Fibroblast of lung (primary cell): ENCODE data around the gene BCL7A. TPM values are rescaled to one million over a fixed set of nuclear protein-coding genes. Genes with fewer than 3 reads are reported as not detected.

Experiments
- DNase-seq, 2 donors: peaks; one replicate each; pipeline versions ENCODE4 v3.0.0 to v3.0.0-alpha.2; 2010; ENCODE audit warnings: low read depth in 2 of 2
- H2AFZ ChIP-seq: 2 replicates; pipeline ENCODE4 v1.5.1; 2012; ENCODE audit warnings: low read length, control low read depth, inconsistent platforms
- H3K27ac ChIP-seq: 2 replicates; pipeline ENCODE4 v1.5.1; 2011; ENCODE audit warnings: low read length, control low read depth; ENCODE audit not compliant: insufficient read depth
- H3K27me3 ChIP-seq: 2 replicates; pipeline ENCODE4 v1.5.1; 2011; ENCODE audit warnings: mild to moderate bottlenecking, low read length; ENCODE audit not compliant: control insufficient read depth, insufficient read depth
- H3K36me3 ChIP-seq: 2 replicates; pipeline ENCODE4 v1.5.1; 2011; ENCODE audit warnings: low read length; ENCODE audit not compliant: control insufficient read depth, insufficient read depth
- H3K4me1 ChIP-seq: 2 replicates; pipeline ENCODE4 v1.5.1; 2011; ENCODE audit warnings: low read length; ENCODE audit not compliant: control insufficient read depth, insufficient read depth; ENCODE audit errors: extremely low read depth
- H3K4me2 ChIP-seq: 2 replicates; pipeline ENCODE4 v1.5.1; 2011; ENCODE audit warnings: low read length, control low read depth; ENCODE audit not compliant: insufficient read depth; ENCODE audit errors: extremely low read depth
- H3K4me3 ChIP-seq, 4 experiments: fragments of 200-600 bp in 1 of 4; sonication (generic) in 1 of 4; replicated peaks in 1 of 4; 2 replicates each; pipeline ENCODE4 v1.5.1; 2011 to 2016; ENCODE audit warnings: low read length in 4 of 4, low read depth in 3 of 4, mild to moderate bottlenecking in 3 of 4, control low read depth in 2 of 4, inconsistent platforms in 1 of 4, mixed read lengths in 1 of 4; ENCODE audit not compliant: insufficient read depth in 1 of 4; ENCODE audit errors: control extremely low read depth in 1 of 4
- H3K79me2 ChIP-seq: 2 replicates; pipeline ENCODE4 v1.5.1; 2012; ENCODE audit warnings: mild to moderate bottlenecking, low read length, inconsistent platforms; ENCODE audit not compliant: control insufficient read depth, insufficient read depth
- H3K9ac ChIP-seq: 2 replicates; pipeline ENCODE4 v1.5.1; 2011; ENCODE audit warnings: mild to moderate bottlenecking, low read length, control low read depth; ENCODE audit not compliant: insufficient read depth
- H3K9me3 ChIP-seq: 2 replicates; pipeline ENCODE4 v1.5.1; 2012; ENCODE audit warnings: low read depth, low read length; ENCODE audit not compliant: control insufficient read depth, insufficient read depth
- H4K20me1 ChIP-seq: 2 replicates; pipeline ENCODE4 v1.5.1; 2011; ENCODE audit warnings: low read length; ENCODE audit not compliant: control insufficient read depth, insufficient read depth; ENCODE audit errors: extremely low read depth
- CTCF ChIP-seq, 2 donors: IDR thresholded peaks in 1 of 2; conservative IDR thresholded peaks in 1 of 2; 1 replicate in 1 of 2; 2 replicates in 1 of 2; pipeline ENCODE4 v1.5.1; 2011 to 2012; ENCODE audit warnings: low read length in 2 of 2, control low read depth in 1 of 2, inconsistent platforms in 1 of 2, low read depth in 1 of 2, mild to moderate bottlenecking in 1 of 2
- EZH2 ChIP-seq: IDR thresholded peaks from 2 replicates; pipeline ENCODE4 v1.5.1; 2012; ENCODE audit warnings: low read length, control low read depth, mild to moderate bottlenecking; ENCODE audit errors: missing control alignments
- polyA plus RNA-seq, 2 donors: library from polyadenylated mRNA; depleted of rRNA in 1 of 2; stranded (reverse) in 1 of 2; unstranded in 1 of 2; fragments of >200 nt; gene quantifications; 2 replicates each; pipeline ENCODE4 v1.2.1, GENCODE V29; 2011 to 2012; ENCODE audit warnings: missing spikeins in 1 of 2
- total RNA-seq: library from RNA; depleted of rRNA; stranded (reverse); fragments of >200 nt; gene quantifications from 2 replicates; pipeline ENCODE4 v1.2.1, GENCODE V29; 2014

The BCL7A gene
- total and polyA plus RNA-seq, 2 donors (not counting 1 experiment from before 2014, with no cell fraction given): 3.8 to 7.4 TPM

- peaks cover 7% of the 10 kb centered on the region for H3K36me3 ChIP-seq
- no peaks in the 10 kb centered on the region for H4K20me1 ChIP-seq
- TF ChIP-seq EZH2 (no peak), CTCF (conservative IDR thresholded peaks at IDR 0.05 in 1 of 2, IDR thresholded peaks at IDR 0.05 in 1 of 2; ENCODE audit: low read depth in 1 of 2, low read length in 2 of 2) (no peak)
- peaks cover 24% of the 10 kb centered on the region for H3K4me1 ChIP-seq
- no peak overlapping the region for H2AFZ ChIP-seq
- H3K4me2 ChIP-seq: no peak overlapping the region
- H3K4me3 ChIP-seq: no peak overlapping the region
- DNase-seq: no peak
- H3K79me2 ChIP-seq: peaks cover 53% of the 10 kb centered on the region
- H3K9ac ChIP-seq: no peak overlapping the region
- H3K9me3 ChIP-seq: no peaks in the 10 kb centered on the region
- H3K27me3 ChIP-seq: no peaks in the 10 kb centered on the region
- H3K27ac ChIP-seq: no peak overlapping the region
These were observed 63.2 kb downstream of the BCL7A start for GRCh38 chr12:122084857-122085405.

GRCh38 chr12:122085591-122085990, 63.9 kb downstream of the BCL7A start:
- Histone ChIP-seq H3K4me1 (peaks cover 26% of the 10 kb centered on the region), H3K4me3 (no peak overlapping the region), H2AFZ (no peak overlapping the region), H3K9me3 (no peaks in the 10 kb centered on the region), H3K79me2 (peaks cover 53% of the 10 kb centered on the region), H3K27ac (no peak overlapping the region), H3K9ac (no peak overlapping the region), H3K27me3 (no peaks in the 10 kb centered on the region), H3K36me3 (peaks cover 7% of the 10 kb centered on the region), H3K4me2 (no peak overlapping the region), H4K20me1 (no peaks in the 10 kb centered on the region)
- no peak for DNase-seq
- TF ChIP-seq EZH2 (no peak), CTCF (conservative IDR thresholded peaks at IDR 0.05 in 1 of 2, IDR thresholded peaks at IDR 0.05 in 1 of 2; ENCODE audit: low read depth in 1 of 2, low read length in 2 of 2) (no peak)

DNA sequence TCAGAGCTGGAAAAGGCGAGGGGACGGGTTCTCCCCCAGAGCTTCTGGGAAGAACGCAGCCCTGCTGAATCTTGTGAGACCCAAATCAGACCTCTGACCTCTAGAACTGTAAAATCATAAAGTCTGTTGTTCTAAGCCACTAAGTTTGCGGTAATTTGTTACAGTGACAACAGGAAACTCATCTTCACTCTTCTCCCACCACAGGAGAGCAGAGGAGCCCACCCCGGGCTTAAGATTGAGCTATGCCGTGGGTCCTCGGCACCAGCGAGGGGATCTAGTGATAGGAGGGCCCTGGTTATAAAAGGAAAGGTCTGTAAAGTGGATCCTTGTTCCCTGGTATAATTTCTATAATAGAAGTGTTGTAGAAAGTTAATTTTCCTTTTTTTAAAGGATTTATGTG, 64.4 kb downstream of the BCL7A start:
- H3K4me1 ChIP-seq: peaks cover 27% of the 10 kb centered on the region
- no peaks in the 10 kb centered on the region for H3K9me3 ChIP-seq
- H3K4me3 ChIP-seq: no peak overlapping the region
- TF ChIP-seq EZH2: no peak
- TF ChIP-seq CTCF (conservative IDR thresholded peaks at IDR 0.05 in 1 of 2, IDR thresholded peaks at IDR 0.05 in 1 of 2; ENCODE audit: low read depth in 1 of 2, low read length in 2 of 2): no peak
- peaks cover 7% of the 10 kb centered on the region for H3K36me3 ChIP-seq
- no peak overlapping the region for H3K27ac ChIP-seq
- no peaks in the 10 kb centered on the region for H3K27me3 ChIP-seq
- H4K20me1 ChIP-seq: no peaks in the 10 kb centered on the region
- no peak overlapping the region for H3K9ac ChIP-seq
- no peak for DNase-seq
- H3K4me2 ChIP-seq: no peak overlapping the region
- peaks cover 51% of the 10 kb centered on the region for H3K79me2 ChIP-seq
- H2AFZ ChIP-seq: no peak overlapping the region
